NOMO-1 (cell line): ENCODE measurements around the gene ZCWPW1.
"Not testable (repeated sequence)": the region's sequence is repeated elsewhere in the genome, so short reads cannot be mapped to it uniquely, and the experiment has no call there.

Experiments
- DNase-seq, 2 experiments: peaks; one replicate each; lab custom pipeline; 2025; ENCODE audit not compliant: unreplicated experiment in 2 of 2; lab: John Stamatoyannopoulos, UW

ZCWPW1 gene

DNA sequence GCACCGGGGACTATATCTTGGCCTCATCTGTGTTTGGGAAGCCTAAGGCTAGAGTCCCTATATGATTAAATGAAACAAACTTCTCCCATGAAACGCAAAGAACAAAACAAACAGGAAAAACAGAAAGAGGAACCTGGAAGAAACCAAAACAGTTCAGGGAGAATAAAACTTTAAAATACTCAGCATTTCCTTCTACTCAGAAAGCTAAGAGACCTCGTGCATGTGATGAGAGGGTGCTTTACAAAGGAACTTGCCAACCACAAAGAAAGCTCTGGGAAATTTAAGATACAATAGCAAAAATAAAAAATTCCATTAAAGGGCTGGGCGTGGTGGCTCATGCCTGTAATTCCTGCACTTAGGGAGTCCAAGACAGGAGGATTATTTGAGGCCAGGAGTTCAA lies 48.3 kb downstream of the ZCWPW1 start:
- peak in 1 of 2 experiments; percentile 51 for DNase-seq

DNA sequence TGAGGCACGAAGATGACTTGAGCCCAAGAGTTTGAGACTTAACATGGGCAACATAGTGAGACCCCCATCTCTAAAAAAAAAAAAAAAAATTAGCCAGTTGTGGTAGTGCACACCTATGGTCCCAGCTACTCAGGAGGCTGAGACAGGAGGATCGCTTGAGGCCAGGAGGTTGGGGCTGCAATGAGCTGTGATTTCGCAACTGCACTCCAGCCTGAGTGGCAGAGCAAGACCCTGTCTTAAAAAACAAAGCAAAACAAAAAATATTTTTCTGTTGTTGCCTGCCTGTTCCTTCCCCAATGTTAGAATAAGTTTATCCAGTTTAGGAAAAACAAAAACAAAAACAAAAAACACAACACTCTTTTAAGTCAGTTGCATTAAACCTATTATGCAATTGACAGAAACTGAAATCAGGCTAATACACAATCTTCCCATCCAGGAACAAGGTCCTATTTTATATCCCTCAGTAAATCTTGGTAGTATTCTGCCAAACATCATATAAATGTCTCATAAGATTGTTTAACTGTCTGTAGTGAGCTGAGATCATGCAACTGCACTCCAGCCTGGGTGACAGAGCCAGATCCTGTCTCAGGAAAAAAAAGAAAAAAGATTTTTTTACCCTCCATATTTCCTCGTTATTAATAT lies 50.3 kb downstream of the ZCWPW1 start:
- no peak for DNase-seq

DNA sequence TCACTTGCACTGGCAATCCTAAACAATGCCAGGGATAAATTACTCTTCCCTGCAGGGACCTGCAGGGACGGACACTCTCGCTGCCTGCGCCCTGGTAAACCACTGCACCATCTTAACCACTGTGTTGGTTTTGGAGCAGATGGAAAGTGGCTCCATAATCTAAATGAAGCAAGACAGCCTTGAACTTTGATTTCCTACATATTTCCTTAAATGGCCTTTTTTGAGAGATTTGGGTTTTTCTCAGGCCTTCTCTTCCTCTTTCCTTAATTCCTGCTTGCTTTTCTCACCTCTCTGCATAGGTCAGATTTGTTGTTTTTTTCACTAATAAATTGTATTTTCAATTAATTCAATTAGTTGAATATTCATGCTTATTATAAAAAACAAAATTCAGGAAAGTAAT lies 52.4 kb downstream of the ZCWPW1 start:
- no peak for DNase-seq

DNA sequence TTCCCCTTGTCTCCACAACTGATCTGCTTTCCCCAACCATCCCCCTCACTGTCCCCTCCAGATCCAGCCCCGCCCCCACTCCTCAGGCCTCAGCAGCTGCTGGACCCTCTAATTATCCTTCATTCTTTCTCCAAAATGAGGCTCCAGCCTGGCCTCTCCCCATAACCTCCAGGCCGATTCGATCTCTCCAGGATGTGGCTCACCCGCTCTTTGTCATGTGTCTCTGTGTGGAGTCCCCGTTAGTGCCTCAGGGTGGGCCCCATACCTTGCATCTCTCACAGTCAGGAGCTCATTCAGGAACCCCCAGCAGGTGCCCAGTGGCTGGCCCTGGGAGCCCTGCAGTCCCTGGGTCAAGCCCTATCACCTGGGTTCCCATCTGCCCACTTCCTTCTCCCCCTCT lies 53.9 kb downstream of the ZCWPW1 start:
- DNase-seq: no peak

DNA sequence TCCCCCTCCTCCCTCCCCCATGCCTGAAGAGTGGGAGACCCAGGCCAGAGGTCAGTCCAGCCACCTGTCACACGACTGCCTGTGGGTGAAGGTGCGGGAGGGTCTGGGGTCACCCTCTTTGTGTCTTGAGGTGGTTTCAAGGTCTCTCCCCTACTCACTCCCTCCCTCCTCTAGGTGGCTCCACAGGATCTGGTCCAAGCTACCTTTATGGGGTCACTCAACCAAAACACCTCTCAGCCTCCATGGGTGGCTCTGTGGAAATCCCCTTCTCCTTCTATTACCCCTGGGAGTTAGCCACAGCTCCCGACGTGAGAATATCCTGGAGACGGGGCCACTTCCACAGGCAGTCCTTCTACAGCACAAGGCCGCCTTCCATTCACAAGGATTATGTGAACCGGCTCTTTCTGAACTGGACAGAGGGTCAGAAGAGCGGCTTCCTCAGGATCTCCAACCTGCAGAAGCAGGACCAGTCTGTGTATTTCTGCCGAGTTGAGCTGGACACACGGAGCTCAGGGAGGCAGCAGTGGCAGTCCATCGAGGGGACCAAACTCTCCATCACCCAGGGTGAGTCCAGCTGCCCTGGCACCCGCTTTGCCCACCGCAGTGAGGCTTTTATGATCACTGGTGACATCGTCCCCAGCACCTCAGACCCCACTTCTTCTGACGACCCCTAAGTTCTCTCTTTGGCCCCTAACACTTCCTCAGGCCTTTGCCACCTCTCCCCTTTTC lies 54.5 kb downstream of the ZCWPW1 start:
- peak; percentile 46 to 49 for DNase-seq

DNA sequence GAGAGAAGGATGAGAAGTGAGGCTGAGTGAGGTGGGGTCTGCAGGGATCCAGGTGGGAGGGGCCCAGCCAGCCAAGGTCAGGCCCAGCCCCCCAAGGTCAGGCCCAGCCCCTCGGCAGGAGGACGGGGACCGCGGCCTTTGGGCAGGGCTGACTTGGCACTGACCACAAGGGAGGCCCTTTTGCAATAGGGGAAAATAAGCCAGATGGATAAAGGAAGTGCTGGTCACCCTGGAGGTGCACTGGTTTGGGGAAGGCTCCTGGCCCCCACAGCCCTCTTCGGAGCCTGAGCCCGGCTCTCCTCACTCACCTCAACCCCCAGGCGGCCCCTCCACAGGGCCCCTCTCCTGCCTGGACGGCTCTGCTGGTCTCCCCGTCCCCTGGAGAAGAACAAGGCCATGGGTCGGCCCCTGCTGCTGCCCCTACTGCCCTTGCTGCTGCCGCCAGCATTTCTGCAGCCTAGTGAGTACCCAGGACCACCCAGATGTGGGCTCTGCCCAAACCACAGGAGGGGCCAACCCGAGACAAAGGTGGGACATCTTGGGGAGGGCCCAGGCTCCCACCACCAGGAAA lies 55.2 kb downstream of the ZCWPW1 start, which contains the start of gene PILRA:
TSS of gene PILRA (plus strand) at position 227 of the 571 bp plus-strand sequence. CDS start at position 397, 170 bp downstream.
- peak; percentile 69 to 79 for DNase-seq

DNA sequence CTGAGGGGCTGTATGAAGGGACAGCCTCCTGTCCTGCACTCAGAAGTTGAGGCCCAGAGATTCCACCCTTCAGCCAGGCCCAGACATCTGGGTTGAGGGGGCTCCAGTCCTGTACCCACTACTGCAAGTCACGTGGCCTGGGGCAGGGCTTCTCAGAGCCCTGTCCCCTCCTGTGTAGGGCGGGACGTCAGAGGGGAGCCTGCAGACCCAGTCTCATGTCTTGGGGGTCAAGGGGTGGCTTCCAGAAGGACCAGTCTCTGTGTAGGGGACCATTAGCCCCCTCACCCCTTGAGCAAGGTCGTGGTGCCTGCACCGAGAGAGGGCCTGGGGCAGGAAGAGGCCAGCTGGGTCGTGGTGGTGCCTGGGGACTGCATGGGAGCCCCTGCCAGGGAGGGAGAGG lies 55.8 kb downstream of the ZCWPW1 start:
- DNase-seq: no peak

DNA sequence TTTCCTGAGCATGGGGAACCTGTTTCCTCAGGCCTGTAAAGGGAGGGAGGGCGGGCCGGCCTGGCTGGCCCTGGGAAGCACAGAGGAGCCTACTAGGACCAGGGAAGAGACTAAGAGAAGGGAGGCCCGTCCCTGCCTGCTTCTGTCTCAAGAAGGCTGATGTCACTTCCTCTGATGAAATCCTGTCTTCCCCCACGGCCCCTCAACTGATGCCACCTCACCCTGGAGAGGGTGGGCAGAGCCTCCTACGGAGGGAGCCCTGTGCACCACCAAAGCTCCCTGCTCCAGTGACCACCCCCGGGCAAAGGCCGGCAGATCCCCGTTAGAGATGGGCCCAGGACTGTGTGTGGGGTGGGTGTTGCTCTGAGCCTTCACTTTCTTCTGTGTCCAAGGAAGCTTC lies 56.2 kb downstream of the ZCWPW1 start:
- peak; percentile 84 to 94 for DNase-seq

DNA sequence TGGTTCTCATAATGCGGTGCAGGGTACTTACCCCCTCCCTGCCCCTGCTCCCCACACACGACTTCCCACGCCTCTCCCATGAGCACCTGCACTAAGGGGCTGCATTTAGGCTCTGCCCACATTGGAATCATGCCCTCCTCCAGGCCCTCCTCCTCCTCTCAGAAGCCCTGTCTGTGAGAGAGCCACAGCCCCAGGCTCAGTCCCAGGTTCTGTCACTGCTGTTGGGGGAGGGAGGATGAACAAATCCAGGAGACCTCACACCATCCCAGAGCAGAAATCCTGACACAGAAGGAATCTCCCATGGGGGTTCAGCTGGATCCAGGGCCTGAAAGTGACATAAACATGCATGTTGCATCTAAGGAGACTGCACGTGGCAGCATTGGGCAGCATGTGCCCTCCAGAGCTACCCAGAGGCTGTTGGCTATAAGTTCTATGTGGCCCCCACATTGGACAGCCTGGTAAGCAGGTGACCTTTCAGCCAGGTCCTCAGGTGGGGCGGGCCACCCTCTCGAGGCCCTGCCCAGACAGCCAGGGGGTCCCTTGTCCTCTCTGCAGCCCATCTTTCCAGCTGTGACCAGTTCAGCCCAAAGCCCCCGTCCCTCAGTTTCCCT lies 56.8 kb downstream of the ZCWPW1 start:
- DNase-seq: no peak

DNA sequence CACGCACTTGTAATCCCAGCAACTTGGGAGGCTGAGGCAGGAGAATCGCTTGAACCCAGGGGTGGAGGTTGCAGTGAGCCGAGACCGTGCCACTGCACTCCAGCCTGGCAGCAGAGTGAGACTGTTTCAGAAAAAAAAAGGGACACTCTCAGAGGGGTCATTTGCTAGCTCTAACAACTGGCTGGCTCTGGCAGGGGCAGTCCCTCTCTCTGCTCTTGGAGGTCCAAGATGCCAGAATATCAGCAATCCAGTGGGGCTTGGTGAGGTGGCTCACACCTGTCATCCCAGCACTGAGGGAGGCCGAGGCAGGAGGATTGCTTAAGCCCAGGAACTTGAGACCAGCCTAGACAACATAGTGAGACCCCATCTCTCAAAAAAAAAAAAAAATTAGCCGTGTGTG lies 57.8 kb downstream of the ZCWPW1 start:
- DNase-seq: no peak

DNA sequence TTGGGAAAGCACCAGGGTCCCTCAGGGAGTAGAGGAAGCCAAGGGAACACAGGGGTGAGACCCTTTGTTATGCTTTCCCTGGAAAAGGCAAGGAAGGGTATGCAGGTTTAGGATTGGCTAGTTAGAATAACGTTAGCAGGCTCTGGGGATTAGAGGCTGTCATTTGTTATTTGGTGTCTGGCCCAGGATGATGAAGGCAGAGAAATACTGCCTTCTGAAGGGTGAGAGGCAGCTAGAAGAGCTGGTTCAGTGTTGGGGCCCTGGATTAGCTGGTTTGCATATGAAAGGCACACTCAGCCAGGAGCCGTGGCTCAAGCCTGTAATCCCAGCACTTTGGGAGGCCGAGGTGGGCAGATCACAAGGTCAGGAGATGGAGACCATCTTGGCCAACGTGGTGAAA lies 58.2 kb downstream of the ZCWPW1 start:
- no peak for DNase-seq

DNA sequence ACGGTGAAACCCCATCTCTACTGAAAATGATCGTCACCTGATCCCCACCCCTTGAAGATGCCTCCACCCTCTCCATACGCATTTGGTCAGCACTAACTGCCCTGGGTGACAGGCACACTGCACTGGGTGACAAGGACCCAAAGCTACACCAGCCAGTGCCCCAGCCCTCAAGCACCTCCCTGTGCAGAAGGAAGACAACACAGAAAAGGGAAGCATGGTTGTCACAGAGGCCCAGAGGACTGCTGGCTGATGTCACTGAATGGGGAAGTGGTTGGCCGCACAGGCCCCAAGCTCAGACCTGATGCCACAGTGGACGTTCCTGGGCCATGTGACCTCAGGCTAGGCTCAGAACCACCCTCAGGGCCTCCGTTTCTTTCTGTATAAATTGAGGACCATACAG lies 59.4 kb downstream of the ZCWPW1 start:
- DNase-seq: peak; percentile 100

DNA sequence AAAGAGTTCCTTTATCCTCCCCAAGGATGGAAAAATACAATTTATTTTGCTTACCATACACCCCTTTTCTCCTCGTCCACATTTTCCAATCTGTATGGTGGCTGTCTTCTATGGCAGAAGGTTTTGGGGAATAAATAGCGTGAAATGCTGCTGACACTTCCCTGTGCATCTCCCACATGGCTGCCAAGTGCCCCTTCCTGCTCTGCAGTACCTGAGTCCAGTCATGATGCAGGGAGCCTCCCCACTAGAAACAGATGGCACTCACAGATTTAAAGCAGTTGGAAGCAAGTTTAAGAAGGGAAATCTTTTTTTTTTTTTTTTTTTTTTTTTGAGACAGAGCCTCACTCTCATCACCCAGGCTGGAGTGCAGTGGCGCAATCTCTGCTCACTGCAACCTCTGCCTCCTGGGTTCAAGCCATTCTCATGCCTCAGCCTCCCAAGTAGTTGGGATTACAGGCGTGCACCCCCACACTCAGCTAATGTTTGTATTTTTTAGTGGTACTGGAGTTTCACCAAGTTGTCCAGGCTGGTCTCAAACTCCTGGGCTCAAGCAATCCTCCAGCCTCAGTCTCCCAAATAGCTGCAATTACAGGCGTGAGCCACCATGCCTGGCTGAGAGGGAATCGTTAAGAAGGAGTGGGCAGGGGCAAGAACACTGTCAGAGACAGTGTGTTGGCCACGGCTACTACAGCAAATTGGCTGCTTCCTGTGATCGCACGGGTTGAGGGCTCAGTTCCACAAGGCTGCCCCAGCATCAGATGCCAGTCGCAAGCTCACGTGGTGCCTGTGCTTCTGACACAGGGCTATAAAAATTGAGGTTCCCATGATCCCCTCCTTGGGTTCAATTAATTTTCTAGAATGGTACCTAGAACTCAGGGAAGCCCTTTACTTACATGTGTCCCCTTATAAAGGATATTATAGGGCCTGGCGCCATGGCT lies 60.6 kb downstream of the ZCWPW1 start:
- DNase-seq: peak; percentile 42 to 53

DNA sequence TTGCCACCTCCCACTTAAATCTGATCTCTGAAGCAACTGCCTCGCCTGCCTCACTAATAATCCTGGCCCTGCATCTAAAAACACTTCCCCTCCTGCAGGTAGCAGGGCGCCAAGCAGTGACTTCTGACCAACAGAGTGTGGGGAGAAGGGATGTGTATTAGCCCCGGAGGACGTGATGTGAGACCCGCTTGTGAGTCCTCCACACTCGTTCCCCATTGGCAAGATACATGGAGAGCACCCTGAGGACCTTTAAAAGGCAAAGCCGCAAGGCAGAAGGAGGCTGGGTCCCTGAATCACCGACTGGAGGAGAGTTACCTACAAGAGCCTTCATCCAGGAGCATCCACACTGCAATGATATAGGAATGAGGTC lies 61.3 kb downstream of the ZCWPW1 start:
- no peak for DNase-seq

DNA sequence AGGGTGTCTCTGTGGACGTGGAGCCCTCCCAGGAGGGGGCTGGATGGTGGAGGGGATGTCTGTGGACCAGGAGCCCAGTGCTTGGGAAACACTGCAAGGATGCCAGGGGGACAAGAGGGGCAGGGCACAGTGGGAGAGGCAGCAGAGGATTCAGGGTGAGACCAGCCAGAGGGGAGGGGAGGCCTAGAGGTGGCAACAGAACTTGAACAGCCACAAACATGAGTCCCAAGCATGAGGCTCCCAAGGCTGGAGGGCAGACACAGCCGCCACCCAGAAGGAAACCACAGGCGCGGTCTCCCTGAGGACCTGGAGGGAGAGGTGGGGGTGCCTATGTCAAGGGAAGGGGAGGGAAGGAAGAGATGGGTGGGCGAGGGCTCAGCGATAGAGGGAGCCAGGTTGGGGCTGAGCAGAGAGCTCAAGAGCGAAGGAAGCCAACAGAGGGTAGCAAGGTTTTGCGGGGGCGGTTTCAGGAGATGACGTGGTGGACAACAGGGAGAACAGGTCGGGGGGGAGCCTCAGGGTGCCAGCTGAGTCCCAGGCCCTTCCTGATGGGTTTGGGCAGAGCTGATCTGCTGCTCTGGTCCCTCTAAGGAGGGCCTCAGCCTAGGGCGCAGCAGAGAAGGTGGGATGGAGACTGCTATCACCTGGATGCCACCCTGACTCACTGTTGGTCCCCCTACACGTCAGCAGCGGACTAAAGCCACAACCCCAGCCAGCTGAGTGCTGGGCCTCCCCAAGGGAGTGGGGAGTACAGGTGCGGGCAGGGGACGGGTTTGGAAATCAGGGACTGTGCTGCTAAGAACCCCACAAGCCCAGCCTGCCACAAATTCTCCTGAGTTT lies 61.9 kb downstream of the ZCWPW1 start:
- DNase-seq: no peak

DNA sequence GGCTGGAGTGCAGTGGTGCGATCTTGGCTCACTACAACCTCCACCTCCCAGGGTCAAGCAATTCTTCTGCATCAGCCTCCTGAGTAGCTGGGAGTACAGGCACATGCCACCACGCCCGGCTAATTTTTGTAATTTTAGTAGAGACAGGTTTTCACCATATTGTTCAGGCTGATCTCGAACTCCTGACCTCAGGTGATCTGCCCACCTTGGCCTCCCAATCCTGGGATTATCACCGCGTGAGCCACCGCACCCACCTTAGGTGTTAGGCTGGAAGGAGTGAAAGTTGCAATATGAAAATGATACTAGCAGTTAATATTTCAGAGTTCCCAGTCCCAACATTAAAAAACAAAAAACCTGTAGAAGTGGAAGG lies 62.5 kb downstream of the ZCWPW1 start:
- not testable (repeated sequence) for DNase-seq

DNA sequence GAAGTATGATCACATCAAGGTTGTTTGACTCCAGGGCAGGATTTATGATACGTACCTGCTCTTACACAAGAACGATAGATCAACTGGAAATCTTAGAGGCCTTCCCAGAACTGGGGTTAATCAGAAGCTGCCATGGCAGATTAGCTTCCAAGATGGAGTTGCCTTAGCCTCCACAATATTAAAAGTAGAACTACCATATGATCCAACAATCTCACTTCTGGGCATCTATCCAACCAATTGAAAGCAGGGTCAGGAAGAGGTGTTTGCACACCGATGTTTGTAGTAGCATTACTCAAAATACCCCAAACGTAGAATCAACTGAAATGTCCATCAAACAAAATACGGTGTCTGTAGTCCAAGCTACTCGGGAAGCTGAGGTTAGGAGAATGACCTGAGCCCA lies 64.0 kb downstream of the ZCWPW1 start:
- no peak for DNase-seq

DNA sequence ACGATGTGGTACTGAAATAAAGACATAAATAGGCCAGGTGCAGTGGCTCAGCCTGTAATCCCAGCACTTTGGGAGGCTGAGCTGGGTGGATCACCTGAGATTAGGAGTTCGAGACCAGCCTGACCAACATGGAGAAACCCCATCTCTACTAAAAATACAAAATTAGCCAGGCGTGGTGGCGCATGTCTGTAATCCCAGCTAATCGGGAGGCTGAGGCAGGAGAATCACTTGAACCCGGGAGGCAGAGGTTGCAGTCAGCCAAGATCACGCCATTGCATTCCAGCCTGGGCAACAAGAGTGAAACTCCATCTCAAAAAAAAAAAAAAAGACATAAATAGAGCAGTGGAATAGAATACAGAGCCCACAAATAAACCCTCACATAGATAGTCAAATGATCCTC lies 64.7 kb downstream of the ZCWPW1 start:
- DNase-seq: not testable (repeated sequence)

DNA sequence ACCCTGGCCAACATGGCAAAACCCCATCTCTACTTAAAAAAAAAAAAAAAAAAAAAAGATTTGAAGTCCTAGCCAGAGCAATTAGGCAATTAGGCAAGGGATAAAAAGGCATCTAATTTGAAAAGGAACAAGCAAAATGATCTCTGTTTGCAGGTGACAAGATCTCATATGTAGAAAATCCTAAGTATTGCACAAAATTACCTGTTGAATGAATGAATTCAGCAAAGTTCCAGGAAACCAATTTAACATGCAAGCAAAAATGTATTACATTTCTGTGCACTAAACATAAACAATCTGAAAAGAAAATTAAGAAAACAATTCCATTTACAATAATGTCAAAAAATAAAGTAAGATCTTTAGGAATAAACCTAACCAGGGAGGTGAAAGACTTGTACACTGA lies 65.4 kb downstream of the ZCWPW1 start:
- no peak for DNase-seq
